Upper lobe of left lung (tissue), 6 donors: ENCODE results near the gene ITFG1. TPM values are rescaled to one million over a fixed set of nuclear protein-coding genes. Genes with fewer than 3 reads are reported as not detected.
A peak's percentile ranks its signal among the peaks of the same experiment; 100 is the strongest.

Experiments
- ATAC-seq, 2 donors: fragments of 200-7000 bp; cut with Tn5 transposase; one replicate each; pipeline ENCODE4 v1.9.1; 2022; ENCODE audit warnings: mild to moderate bottlenecking in 2 of 2, moderate library complexity in 2 of 2; ENCODE audit not compliant: low FRiP score in 2 of 2
- DNase-seq, 2 donors: peaks; one replicate each; pipeline ENCODE4 v3.0.0-alpha.2; 2019 to 2020
- H3K27ac ChIP-seq, 4 donors: fragments of 200-600 bp; sonication (generic); one replicate each; pipeline ENCODE4 v1.5.1; 2016 to 2019
- H3K27me3 ChIP-seq, 4 donors: fragments of 200-600 bp; sonication (generic); one replicate each; pipeline ENCODE4 v1.5.1; 2017 to 2019
- H3K36me3 ChIP-seq, 4 donors: fragments of 200-600 bp; sonication (generic); one replicate each; pipeline ENCODE4 v1.5.1; 2016 to 2019
- H3K4me1 ChIP-seq, 4 donors: fragments of 200-600 bp; sonication (generic); one replicate each; pipeline ENCODE4 v1.5.1; 2018 to 2019
- H3K4me3 ChIP-seq, 4 donors: fragments of 200-600 bp; sonication (generic); one replicate each; pipeline ENCODE4 v1.5.1; 2017 to 2019; ENCODE audit warnings: mild to moderate bottlenecking in 2 of 4, moderate library complexity in 1 of 4
- H3K9me3 ChIP-seq, 4 donors: fragments of 200-600 bp; sonication (generic); one replicate each; pipeline ENCODE4 v1.5.1; 2018 to 2019
- EP300 ChIP-seq, 4 donors: sonication (generic); formaldehyde crosslinking; IDR thresholded peaks; one replicate each; pipeline ENCODE4 v1.5.1; 2017; ENCODE audit warnings: antibody characterized with exemption in 4 of 4, control low read depth in 2 of 4
- POLR2A ChIP-seq, 4 donors: fragments of 450-650 bp; IDR thresholded peaks; one replicate each; pipeline ENCODE4 v1.5.1; 2016 to 2017; ENCODE audit warnings: antibody characterized with exemption in 4 of 4, mild to moderate bottlenecking in 2 of 4
- POLR2AphosphoS5 ChIP-seq, 2 donors: sonication (generic); formaldehyde crosslinking; IDR thresholded peaks; one replicate each; pipeline ENCODE4 v1.5.1; 2017; ENCODE audit warnings: antibody characterized with exemption in 2 of 2
- WGBS, 2 donors: methylation state at CpG; one replicate each; pipeline ENCODE4 v1.1.5; 2017 to 2018; 5-methylcytosine and 5-hydroxymethylcytosine counted together
- total RNA-seq, 6 donors: library from RNA; depleted of rRNA in 4 of 6; stranded (reverse); fragments of >200 nt in 4 of 6; gene quantifications; one replicate each; pipeline versions ENCODE4 v1.1.0 to v1.2.1, GENCODE V29; 2016 to 2021
- TF ChIP-seq, protein P1 (sequence below), 6 experiments: fragments of 450-650 bp in 4 of 6; fragments of 200-600 bp in 2 of 6; sonication (generic) in 2 of 6; IDR thresholded peaks; one replicate each; pipeline ENCODE4 v1.5.1; 2016 to 2019; ENCODE audit warnings: antibody characterized with exemption in 6 of 6
- donor health status: DM: no; HTN: no; CAD: no; lungs with moderate emphysema.
- donor health status: DM: no; HTN: yes; CAD: no; lungs with severe emphysema.

The ITFG1 gene
- total RNA-seq, 6 donors from 2014 or later = 23.7 to 58.1 (median 43.6) TPM

DNA sequence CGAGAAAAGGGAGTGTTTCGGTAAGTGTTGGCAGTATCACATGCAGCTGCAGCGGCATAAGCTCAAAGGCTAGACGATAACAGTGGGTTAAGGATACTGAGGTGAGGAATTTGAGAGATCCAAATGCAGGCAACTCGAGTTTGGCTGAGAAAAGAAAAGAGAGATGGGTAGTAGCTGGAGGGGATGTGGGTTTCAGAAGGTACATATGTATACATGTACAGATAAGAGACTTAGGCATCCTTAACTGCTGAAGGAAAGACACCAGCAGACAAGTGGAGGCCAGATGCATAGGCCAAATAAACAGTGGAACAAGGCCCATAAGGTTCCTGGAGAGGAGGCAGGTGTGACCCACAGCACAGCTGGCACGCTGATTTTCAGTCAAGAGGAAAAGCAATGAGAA lies 230.6 kb downstream of the ITFG1 start:
- Histone ChIP-seq H3K4me1 (no peaks in the 10 kb centered on the region), H3K27ac (no peak overlapping the region), H3K36me3 (peaks cover 0 to 5% (median 2%) of the 10 kb centered on the region in 4 donors), H3K9me3 (no peaks in the 10 kb centered on the region), H3K27me3 (no peaks in the 10 kb centered on the region), H3K4me3 (no peak overlapping the region)
- TF ChIP-seq POLR2A (IDR thresholded peaks at IDR 0.05) (no peak), EP300 (IDR thresholded peaks at IDR 0.05) (no peak), POLR2AphosphoS5 (IDR thresholded peaks at IDR 0.05) (no peak)
- TF ChIP-seq, protein P1, sequence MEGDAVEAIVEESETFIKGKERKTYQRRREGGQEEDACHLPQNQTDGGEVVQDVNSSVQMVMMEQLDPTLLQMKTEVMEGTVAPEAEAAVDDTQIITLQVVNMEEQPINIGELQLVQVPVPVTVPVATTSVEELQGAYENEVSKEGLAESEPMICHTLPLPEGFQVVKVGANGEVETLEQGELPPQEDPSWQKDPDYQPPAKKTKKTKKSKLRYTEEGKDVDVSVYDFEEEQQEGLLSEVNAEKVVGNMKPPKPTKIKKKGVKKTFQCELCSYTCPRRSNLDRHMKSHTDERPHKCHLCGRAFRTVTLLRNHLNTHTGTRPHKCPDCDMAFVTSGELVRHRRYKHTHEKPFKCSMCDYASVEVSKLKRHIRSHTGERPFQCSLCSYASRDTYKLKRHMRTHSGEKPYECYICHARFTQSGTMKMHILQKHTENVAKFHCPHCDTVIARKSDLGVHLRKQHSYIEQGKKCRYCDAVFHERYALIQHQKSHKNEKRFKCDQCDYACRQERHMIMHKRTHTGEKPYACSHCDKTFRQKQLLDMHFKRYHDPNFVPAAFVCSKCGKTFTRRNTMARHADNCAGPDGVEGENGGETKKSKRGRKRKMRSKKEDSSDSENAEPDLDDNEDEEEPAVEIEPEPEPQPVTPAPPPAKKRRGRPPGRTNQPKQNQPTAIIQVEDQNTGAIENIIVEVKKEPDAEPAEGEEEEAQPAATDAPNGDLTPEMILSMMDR (IDR thresholded peaks at IDR 0.05) = no peak
- WGBS, 2 donors = 89 to 92% methylated on average over 6 of the region's 6 CpGs
- no peak for DNase-seq
- ATAC-seq = no peak

DNA sequence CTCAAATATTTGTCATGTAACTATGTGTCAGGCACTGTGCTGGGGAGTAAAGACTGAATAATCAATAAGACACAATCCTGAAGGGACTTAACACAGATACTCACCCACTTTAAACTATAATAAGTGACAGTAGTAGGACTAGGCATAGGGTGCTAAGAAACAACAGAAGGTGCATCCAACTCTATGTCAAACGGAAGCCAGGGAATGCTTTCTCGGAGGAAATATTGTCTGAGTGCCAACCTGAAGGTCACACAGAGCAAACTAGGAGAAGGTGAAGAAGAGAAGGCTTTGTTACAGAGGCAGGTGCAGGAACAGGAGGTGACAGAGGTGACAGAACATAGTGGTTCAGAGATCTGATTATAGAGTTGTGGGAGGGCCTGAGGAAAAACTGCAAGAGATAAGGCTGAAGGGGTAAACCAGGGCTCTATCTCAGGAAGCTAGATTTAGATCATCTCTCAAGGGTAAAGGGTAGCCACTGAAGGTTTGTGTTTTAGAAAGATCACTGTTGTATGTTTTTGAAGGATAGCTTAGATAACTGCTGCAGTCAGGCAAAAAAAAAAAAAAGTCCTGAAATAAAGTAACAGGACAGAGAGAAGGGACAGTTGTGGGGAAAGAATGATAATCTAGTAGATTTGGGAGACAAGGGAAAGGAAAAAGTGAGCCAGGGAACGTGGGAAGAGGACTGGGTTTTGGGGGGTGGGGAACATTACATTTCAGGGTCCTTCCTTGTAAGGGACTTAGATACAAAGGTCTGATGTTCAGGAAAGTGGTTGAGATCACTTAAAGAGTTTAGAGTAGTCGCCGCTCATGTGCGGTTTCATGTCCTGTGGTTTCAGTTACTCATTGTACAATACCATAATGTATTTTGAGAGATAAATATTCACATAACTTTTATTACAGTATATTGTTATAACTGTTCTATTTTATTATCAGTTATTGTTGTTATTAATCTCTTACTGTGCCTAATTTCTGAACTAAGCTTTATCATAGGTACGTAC lies 231.5 kb downstream of the ITFG1 start:
- no peak for DNase-seq
- H3K4me1 ChIP-seq = no peaks in the 10 kb centered on the region
- H3K27ac ChIP-seq = no peak overlapping the region
- no peaks in the 10 kb centered on the region for H3K27me3 ChIP-seq
- TF ChIP-seq POLR2A (IDR thresholded peaks at IDR 0.05) = no peak
- TF ChIP-seq, protein P1 (IDR thresholded peaks at IDR 0.05) = no peak
- ATAC-seq = no peak
- WGBS, 2 donors = 90 to 94% methylated on average over 7 of the region's 7 CpGs
- no peak overlapping the region for H3K4me3 ChIP-seq
- no peaks in the 10 kb centered on the region for H3K9me3 ChIP-seq
- H3K36me3 ChIP-seq = peaks cover 0 to 5% (median 2%) of the 10 kb centered on the region in 4 donors

DNA sequence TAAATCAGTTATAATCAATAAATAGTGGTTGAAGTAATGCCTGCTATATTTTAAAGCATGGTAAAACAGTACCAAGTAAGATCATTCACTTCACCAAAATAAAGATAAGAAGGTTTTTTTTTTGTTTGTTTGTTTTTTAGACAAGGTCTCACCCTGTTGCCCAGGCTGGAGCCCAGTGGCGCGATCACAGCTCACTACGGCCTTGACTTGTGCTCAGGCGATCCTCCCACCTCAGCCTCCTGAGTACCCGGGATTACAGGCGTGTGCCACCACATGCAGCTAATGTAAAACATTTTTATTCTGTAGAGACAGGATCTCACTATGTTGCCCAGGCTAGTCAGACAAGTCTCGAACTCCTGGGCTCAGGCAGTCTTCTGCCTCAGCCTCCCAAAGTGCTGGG lies 232.6 kb downstream of the ITFG1 start:
- WGBS, 2 donors = 96% methylated on average over 7 of the region's 7 CpGs
- peak in 1 of 2 donors; percentile 36 for DNase-seq

DNA sequence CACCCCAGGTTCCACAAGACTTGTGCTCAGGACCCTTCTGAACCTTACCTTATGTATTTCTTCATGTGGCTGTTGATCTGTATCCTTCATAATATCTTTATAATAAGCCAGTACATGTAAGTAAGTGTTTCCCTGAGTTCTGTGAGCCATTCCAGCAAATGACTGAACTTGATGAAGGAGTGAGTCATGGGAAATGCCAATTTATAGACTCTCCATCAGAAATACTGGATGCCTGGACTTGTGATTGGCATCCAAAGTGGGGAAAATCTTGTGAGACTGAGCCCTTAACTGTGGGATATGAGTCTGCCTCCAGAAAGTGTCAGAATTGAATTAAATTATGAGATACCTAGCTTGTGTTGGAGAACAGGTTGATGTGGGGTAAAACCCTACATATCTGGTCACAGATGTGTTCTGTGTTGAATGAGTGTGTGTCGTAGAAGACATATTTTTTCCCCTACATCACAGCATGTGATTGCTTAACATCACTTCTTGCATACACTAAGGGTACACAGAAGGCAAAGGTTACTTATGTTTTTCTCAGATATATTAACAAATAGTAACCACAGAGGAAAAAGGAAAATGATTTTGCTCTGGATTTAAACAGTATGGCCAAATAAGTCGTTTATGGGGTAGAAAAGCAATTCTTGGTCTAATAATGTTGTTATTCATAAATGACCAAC lies 247.0 kb downstream of the ITFG1 start:
- Histone ChIP-seq H3K27ac (no peak overlapping the region), H3K27me3 (no peaks in the 10 kb centered on the region), H3K4me3 (no peak overlapping the region), H3K36me3 (peaks cover 7 to 28% (median 10%) of the 10 kb centered on the region in 4 donors), H3K4me1 (no peaks in the 10 kb centered on the region), H3K9me3 (peaks cover 0 to 4% (median 0%) of the 10 kb centered on the region in 4 donors)
- DNase-seq (no peak), ATAC-seq (no peak)
- WGBS, 2 donors = 94 to 95% methylated on average over 2 of the region's 2 CpGs
- TF ChIP-seq POLR2A (IDR thresholded peaks at IDR 0.05) (no peak), EP300 (IDR thresholded peaks at IDR 0.05) (no peak), POLR2AphosphoS5 (IDR thresholded peaks at IDR 0.05) (no peak)
- TF ChIP-seq, protein P1 (IDR thresholded peaks at IDR 0.05) = no peak

More for the DNA sequence above, 232.6 kb downstream of the ITFG1 start:
- no peak overlapping the region for H3K4me3 ChIP-seq
- no peaks in the 10 kb centered on the region for H3K9me3 ChIP-seq
- H3K4me1 ChIP-seq = no peaks in the 10 kb centered on the region
- peaks cover 0 to 5% (median 2%) of the 10 kb centered on the region in 4 donors for H3K36me3 ChIP-seq
- no peak overlapping the region for H3K27ac ChIP-seq
- no peaks in the 10 kb centered on the region for H3K27me3 ChIP-seq
- no peak for TF ChIP-seq POLR2A (IDR thresholded peaks at IDR 0.05)
- ATAC-seq = no peak

DNA sequence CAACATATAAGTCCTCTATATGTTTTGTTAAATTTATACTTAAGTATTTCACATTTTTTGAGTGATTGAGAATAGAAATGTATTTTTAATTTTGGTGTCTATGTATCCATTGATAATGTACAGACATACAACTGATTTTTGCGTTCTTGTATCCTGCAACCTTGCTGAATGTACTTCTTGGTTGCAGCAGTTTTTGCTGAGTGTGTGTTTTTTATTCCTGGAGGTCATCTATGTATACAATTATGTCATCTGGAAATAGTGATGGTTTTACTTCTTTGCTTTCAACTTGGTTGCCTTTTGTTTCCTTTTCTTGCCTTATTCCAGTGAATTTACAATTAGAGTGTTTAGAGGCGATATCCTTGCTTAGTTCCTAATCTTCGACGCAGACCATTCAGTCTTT lies 249.6 kb downstream of the ITFG1 start:
- ATAC-seq (no peak), DNase-seq (no peak)
- Histone ChIP-seq H3K27me3 (no peaks in the 10 kb centered on the region), H3K4me1 (no peaks in the 10 kb centered on the region), H3K36me3 (peaks cover 0 to 2% (median 0%) of the 10 kb centered on the region in 4 donors), H3K4me3 (no peak overlapping the region), H3K27ac (no peak overlapping the region), H3K9me3 (no peaks in the 10 kb centered on the region)
- WGBS, 2 donors = 72 to 78% methylated on average over 4 of the region's 4 CpGs
- TF ChIP-seq POLR2AphosphoS5 (IDR thresholded peaks at IDR 0.05) (no peak), EP300 (IDR thresholded peaks at IDR 0.05) (no peak), POLR2A (IDR thresholded peaks at IDR 0.05) (no peak)
- TF ChIP-seq, protein P1 (IDR thresholded peaks at IDR 0.05) = no peak
